ENCODE data around the gene KIF3A.

The KIF3A gene

DNA sequence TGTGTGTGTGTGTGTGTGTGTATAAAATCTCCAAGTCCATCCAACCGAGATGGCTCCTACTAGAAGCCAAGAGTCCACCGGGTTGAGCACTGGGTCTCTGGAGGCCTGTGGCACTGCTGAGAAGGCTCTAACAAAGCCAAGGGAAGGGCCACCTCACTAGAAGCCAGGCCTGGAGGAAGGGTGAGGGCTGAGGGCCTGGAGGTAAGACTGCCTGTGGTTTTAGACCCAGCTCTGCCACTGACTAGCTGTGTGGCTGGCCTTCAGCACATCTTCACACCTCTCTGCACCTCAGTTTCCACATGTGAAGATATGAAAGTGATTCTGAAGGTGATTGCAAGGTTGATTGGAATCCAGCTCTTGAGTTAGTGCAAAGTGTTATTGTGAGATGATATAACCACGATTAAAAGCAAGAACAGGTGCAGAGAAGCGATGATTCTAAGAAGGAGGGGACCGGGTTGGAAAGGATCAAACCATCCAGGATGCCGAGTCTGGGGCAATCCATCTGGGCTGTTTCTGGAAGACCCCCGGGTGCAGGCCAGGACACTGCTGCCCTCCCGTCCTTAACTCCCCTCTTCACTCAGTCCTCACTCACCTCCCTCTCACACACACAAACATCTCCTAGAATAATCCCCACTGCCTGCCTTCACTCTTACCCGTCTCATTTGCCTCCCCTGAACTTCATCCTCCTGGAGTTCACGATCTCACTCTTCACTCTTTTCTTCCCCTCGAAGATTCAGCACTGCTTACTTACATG is 61.2 kb downstream of the KIF3A start:
- DNase-seq = no peak

DNA sequence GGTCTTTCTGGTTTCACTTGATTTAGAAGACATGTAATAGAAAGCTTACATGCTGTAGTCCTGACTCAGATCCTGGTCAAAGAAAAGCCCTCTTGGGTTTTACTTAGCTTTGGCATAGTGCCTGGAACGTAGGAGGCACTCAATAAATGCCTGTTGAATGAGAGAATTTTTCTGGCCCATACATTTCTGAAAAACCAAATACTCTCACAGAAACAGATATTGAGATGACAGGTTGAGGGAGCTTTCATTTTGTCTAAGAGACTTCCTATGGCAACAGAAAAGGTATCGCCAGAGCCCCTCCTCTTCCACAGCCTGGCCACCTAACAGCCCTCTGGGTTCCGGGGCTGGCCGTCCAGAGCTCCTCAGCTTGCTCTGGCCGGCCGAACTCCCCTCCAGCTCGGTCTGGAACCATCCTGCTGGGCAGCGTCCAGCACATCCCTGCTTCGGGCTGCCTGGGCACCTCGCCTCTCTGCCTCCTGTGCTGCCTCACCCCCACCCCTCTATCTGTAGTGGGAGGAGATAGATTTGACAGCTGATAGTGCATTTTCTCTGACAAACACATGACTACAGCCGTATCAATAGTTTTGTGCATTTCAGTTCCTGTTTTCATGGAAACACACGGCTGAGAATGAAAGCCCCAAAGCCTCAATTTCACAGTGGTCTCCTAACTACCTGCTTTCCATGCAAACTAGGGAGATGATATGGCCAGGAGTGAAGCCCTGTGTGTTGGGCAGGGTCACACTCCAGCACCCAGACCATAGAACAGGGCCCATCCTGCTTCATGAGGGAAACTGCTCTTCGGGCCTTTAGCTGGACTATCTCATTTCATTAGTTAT is 62.5 kb downstream of the KIF3A start:
- DNase-seq = no peak

DNA sequence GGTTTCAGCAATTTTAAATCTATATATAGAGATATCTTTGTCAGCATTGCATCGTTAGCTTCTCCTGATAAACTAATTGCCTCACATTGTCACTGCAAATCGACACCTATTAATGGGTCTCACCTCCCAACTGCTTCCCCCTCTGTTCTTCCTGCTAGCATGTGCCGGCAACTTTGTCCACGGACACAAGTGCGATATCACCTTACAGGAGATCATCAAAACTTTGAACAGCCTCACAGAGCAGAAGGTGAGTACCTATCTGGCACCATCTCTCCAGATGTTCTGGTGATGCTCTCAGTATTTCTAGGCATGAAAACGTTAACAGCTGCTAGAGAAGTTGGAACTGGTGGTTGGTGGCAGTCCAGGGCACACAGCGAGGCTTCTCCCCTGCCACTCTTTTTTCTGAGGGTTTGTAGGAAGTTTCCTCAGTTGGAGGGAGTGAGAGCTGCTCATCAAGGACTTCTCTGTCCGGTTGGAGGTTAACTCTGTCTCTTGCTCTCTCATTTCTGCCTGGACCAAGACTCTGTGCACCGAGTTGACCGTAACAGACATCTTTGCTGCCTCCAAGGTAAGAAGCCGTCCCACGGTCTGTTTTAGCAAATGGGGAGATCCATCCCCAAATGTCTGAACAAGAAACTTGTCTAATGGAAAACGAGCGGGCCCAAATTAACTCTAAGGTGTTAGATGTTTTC is 63.3 kb downstream of the KIF3A start, which contains the start of gene IL4:
Gene IL4 (plus strand): TSS at position 51 of the 692 bp plus-strand sequence. CDS start 62 bp downstream, at position 113.
- DNase-seq = no peak

DNA sequence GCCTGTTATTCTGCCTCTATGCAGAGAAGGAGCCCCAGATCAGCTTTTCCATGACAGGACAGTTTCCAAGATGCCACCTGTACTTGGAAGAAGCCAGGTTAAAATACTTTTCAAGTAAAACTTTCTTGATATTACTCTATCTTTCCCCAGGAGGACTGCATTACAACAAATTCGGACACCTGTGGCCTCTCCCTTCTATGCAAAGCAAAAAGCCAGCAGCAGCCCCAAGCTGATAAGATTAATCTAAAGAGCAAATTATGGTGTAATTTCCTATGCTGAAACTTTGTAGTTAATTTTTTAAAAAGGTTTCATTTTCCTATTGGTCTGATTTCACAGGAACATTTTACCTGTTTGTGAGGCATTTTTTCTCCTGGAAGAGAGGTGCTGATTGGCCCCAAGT is 63.9 kb downstream of the KIF3A start:
- no peak for DNase-seq

DNA sequence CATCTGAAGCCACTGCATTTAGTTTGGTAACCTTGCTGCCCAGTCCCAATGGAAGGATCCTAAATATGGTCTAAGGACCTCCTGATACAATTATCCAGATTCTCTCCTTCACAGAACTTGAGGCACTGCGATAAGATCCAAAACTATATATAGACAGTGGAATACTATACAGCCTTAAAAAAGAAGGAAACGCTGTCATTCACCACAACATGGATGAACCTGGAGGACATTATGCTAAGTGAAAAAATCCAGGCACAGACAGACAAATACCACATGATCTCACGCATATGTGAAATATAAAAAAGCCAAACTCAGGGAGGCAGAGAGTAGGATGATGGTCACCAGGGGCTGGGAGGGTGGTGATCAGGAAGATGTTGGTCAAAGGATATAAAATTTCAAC is 66.3 kb downstream of the KIF3A start:
- no peak for DNase-seq

DNA sequence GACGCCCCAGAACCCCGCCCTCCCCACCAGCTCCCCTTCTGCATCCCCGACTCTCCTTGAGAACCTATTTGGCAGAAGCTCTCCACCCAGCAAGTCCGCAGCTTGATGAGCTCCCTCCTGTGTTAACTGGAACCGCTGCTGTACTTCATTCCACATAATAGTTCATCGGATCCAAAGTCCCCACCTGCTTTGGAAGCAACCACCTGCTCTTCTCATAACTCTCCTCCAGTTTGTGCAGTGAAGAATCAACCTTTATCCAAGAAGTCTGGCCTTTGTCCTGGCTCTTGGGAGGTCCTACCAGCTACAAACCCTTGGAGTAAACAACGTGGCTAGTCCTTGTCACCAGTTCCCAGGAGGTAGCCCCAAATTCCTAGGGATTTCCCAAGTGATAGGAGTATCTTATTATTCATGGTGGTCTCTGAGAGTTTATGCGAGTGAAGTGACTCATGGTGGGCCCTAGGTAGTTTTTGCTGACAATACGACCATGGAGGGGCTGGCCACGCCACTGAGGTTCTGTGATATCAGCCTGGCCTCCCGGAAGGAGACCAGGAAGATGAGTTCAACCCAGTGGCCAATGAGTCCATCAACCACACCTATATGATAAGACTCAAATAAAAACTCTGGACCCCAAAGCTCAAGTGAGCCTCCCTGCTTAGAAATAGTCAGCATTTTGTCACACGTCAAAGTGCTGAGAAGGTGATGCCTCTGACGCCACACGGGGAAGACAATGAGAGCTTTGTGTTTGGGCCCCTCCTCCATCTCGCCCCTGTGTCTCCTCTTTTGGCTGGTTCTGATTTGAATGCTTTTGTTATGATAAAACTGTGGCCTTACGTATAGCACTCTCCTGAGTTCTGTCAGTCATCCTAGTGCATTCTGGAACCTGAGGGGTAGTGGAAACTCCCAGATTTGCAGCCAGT is 67.1 kb downstream of the KIF3A start:
- DNase-seq = no peak

DNA sequence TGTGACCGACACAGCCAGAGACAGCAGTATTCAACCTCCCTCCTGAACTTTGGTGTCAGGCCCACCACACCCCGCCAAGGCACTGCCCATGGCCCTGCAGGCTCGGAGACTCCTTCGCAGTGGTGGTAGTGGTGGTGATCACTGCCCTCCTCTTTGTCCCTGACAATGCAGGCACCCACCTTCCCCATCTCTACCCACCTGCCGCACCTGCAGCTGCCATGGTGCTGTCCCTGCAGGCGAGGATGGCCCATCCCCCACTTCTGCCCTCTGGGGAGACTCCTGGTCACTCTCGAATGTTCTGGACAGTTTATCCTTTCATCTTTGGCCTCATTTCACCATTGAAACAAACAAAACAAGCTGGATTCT is 67.9 kb downstream of the KIF3A start:
- no peak for DNase-seq

DNA sequence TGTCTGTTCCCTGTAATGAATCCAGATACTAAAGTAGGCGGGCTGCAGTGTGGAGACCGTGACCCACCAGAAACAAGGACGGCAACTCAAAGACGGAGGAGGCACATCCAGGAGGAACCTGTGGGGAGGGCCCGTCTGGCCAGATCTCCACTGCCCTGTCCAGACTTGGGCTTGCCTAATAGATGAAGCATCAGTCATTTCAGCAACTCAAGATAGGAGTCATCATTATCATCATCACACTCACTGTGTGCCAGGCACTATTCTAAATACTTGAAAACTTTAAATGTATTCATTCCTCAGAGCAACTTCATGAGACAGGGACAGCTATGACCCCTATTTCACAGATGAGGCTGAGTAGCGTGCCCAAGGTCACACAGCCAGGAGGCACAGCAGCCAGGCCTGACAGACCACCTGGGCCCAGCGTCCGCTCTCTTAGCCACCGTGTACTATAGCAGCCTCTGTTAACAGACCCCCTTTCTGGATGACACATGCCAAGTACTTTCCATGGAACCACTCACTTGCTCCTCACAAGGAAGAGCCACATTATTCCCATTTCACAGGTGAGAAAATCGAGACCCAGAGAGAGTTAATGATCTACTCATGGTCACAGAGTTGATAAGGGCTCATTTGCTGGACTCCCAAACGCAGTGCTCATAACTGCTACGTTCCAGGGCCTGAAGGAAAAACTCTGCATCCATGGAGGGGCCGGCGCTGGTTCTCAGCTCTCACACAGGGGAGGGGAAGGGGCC is 68.5 kb downstream of the KIF3A start:
- DNase-seq = no peak

DNA sequence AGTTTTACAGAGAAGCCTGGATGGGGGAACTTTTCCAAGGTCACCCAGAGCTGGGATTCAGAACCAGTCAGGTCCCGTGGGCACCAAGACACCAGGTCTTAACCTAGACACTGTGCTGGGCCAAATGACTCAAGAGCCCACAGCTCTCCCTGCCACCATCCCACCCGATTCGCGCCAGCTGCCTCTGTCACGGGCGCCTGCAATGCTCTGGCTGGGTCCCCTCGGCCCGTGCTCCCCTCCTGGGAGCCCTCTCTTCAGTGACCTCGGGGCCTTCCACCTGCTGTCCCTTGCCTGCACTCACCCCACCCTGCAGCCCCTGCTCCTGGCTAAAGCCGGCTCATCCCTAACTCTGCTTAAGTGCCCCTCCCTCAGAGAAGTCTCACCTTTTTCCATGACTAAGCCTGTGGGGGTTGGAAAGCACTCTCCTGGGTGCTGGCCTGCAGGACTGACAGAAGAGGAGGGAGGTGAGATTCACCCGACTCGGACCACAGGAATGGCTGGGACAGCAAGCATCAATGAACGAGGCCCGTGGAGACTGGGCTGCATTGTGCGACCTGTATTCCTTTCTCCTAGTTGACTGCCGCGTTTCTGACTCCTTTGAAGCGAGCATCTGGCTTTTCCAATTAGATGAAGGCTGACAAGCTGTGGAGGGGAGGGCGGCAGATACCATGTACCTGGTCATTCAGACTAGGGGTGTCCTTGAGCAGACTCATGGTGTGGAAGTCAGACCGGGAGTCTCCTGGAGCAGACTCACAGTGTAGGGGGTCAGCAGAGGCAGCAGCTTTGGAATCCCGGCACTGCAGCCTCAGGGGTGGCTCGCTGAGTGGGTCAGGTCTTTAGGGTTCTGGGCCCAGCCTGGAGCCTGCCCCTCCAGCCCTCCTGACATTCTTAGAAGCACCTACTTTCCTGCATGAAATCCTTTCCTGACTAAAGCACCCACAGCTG is 69.3 kb downstream of the KIF3A start:
- no peak for DNase-seq

DNA sequence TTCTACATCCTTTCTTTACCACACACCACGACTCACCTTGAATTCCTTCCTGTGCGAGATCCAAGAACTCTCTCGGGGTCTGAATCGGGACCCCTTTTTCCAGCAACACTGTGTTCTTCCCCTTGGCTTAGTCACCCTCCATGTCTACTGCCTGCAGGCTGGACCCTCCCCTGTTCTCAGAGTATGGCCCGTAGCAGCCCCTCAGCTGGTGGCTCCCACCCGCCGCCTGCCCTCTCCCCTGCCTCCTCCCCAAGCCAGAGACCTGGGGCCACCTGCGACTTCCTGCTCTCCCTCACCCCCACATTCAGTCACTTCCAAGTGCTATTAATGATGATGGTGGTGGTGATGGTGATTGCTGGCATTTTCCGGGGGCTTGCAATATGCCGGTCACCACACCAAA is 70.0 kb downstream of the KIF3A start:
- DNase-seq = no peak

DNA sequence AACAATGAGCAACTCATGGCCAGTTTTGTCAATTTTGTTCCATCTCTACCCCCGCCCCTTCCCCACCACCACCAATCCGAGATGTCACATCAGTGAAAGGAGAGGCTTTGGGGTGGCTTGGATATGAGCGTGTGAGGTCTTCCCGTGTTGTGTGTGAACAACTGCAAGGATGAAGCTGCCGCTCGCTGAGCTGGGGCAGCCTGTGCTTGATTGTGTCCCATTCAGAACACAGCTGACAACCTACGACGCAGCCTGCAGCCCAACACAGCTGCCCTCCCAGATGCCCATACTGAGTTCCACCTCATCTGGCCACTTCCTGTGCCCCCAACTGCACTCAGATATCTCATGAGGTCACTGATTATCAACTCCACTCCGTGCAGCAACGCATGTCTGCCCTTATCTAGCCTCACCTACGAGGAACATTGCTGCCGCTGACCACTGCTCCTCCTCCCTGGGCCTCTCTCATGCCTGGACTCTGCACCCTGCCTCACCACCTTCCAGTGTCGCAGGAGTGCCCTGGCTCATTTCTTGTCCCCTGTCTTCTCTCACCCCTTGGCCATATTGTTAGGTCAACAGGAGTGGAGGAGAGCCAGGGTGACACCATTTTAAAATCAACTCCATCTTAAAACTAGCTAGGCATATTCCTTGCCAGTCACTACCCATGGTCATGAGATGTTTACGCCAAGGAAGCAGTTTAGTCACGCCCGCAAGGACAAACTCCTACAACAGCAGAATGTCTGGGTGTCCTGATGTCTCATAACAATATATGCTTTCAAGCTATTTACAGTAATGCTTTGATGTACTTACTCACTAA is 70.8 kb downstream of the KIF3A start:
- DNase-seq = no peak

DNA sequence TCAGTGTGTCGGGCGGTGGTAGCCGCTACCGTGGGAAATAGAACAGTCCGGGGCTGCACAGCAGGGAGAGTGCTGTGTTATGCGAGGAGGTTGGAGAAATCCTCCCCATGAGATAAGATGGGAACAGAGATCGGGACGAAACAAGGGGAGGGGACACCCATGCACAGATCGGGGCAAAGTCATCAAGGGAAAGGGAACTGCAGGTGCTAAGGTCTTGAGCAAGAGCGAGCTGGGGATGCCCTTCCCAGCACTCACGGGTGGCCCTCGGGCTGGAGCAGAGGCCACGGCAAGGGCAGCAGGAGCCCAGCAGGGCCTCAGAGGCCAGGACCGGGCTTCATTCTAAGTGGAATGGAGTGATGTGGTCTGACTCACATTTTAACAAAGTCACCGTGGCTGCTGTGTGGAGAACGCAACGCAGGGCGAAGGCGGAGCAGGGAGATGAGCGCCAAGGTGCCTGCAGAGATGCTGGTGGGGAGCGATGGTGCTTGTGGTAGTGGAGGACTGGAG is 71.7 kb downstream of the KIF3A start:
- DNase-seq = no peak

DNA sequence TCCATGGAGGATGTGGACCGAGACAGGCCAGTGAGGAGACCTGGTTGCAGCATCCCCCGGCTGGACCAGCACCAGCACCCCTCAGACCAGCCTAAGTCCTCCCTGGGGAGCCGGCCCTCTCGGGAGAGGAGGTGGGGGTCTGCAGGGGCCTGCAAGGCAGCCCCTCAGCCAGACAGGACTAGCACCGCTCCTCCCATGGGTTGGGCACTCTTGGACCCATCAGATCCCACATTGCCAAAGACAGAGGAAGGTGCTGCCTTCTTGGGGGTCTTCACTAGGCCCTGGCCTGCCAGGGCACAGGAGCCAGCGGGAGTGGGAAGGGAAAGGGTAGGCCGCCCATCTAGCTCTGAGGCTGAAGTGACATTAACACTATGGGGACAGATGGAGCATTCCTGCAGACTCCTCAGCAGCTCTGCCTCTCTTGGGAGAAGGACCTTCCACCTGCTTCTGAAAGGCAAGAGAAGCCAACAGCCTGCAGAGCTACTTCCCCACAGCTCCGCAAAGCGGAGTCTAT is 72.6 kb downstream of the KIF3A start:
- no peak for DNase-seq

DNA sequence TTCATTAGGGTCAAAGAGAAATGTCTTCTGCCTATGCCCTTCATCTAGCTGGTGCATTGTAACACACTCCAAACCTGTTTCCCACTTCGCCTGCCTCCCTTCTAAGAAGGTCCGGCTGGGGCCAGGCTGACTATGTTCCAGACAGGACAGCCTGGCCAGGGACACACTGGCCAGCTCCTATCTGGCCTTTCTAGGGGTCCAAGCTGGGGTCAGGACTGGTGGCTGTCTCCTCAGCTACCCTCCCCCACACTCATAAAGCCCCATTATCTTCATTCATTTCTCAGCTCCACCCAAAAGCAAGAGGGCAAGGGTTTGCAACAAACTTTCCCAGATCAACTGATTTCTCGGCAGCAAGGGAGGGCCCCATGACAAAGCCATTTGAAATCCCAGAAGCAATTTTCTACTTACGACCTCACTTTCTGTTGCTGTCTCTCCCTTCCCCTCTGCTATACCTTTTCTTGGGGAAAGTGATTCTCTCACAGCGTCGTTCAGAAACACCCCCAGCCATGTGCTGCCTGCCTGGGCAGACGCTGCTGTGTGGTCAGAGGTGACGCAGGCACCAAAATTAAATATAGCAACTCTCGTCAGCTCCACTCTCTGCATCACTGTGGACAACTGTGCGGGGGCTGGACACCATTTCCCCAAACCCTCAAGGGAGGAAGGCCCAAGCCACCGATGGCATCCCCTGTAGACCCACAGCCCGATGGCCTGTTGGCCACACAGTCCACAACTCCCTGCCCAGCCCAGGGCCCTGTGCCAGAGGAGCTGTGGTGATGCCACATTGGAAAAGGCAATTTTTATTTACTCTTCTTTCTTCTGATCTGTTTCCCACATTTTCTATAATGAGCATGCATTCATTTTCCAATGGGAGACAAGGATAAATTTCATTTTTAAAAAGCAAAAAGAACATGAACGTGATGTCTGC is 73.3 kb downstream of the KIF3A start:
- no peak for DNase-seq

DNA sequence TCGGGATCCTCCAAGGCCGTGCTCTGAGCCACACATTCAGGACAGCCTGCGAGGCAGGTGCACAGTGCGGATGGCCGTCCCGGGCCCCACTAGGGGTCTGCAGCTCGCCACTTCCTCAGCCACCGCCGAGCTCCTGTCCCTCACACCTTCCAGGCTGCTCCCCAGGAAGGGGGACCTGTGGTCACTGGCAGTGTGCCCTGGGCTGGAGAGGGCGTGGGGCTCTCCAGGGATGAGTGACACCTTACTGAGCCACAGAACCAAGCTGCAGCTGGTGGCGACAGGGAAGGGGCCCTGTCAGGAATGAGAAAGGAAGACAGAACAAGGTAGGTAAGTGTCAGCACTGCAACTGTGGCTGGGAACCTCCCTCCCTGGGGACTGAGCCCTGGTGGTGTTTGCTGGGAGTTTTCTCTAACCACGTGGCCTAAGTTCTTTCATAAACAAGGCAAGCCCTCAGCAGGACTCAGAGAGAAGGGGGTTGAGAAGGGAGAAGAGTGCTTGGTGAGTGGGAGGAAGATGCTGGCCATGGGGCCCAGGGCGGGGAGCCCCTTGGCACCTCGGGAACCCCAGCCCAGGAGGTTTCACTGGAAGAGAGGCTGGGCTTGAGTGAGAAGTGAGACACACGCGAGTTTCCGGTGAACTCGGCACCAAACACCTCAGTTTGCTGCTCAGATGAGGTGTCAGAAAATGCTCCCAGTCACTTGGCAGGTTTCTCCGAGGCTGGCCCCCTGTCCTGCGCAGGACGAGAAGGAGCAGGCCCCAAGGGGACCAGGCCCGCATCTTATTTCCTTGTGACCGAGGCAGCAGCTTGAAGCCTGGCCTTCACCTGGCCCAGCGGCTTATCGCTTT is 74.2 kb downstream of the KIF3A start:
- no peak for DNase-seq

DNA sequence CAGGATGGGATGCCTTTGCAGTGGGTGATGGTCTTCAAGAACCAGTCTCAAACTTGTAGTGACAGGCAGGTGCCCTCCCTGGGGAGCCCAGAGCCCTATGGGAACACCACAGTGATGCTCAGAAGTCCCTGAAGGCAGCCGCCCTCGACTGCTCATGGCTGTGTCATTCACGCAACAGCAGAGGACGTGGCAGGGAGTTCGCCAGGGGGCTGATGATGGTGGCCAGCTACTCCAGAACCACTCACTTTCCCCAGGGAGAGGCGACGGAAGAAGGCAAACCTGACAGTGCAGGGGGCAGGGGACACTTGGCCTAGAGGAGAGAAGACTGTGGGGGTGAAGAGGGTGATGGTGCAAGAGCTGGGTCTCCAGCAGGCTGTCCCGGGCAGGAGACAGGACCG is 75.3 kb downstream of the KIF3A start:
- no peak for DNase-seq

Data from inflammatory macrophage treated with lipopolysaccharide for 4 hours (primary cell).